ENCODE data around the gene SMAP2.

Gene SMAP2

DNA sequence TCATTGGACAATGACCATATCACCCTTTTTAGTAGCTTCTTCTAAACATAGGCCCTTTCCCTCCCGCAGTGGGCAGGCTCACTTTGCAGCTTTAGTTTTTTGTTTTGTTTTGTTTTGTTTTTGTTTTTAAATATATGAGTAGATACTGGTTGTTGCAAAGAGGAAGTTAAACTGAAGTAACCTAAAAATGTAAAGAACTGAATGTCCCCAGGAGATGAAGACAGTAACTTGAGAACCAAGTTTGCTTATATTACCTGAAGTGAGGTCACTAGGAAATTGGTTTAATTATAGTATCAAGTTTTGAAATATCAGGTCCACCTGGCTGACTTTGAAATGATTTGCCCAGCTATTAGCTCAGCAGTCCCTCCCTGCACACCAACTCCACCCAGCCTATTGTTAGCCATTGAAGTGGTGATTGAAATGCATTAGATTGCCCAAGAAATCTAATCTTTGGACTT lies 18.2 kb downstream of the SMAP2 start:
- DNase-seq = no peak

DNA sequence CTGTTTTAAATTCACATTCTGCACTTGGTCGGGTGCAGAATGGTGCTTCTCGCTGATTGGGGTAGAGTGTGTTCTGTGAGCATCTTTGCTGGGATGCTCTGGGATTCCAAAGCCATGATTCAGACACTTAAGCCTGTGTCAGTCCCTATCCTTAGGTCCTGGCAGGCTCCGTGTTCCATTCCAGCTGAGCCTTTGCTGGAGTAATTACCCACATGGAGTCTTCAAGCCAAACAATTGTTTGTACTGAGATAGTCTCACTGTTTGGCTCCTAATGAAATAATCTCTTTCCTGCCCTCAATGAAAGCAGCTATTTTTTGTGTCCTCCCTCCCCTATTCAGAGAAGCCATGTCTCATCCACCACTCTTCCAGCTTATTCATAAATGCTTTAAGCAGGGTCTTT lies 18.7 kb downstream of the SMAP2 start:
- DNase-seq = no peak

DNA sequence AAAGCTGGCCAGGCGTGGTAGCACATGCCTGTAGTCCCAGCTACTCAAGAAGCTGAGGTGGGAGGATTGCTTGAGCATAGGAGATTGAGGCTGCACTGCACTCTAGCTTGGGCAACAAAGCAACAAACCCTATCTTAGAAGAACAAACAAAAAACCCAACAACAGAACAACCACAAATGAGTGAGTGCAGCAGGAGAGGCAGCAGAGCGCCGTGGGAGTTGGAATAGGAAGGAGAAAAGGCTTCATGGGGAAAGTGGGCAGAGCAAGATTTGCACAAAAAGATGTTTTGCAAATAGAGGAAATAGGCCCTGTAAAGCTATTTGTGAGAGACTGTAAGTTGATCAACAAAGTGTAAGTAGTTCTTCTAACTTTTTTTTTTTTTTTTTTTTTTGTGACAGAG lies 19.6 kb downstream of the SMAP2 start:
- peak; percentile 86 for DNase-seq

GRCh38 chr1:40394491-40395172 lies 21.1 kb downstream of the SMAP2 start:
- DNase-seq = peak; percentile 89

DNA sequence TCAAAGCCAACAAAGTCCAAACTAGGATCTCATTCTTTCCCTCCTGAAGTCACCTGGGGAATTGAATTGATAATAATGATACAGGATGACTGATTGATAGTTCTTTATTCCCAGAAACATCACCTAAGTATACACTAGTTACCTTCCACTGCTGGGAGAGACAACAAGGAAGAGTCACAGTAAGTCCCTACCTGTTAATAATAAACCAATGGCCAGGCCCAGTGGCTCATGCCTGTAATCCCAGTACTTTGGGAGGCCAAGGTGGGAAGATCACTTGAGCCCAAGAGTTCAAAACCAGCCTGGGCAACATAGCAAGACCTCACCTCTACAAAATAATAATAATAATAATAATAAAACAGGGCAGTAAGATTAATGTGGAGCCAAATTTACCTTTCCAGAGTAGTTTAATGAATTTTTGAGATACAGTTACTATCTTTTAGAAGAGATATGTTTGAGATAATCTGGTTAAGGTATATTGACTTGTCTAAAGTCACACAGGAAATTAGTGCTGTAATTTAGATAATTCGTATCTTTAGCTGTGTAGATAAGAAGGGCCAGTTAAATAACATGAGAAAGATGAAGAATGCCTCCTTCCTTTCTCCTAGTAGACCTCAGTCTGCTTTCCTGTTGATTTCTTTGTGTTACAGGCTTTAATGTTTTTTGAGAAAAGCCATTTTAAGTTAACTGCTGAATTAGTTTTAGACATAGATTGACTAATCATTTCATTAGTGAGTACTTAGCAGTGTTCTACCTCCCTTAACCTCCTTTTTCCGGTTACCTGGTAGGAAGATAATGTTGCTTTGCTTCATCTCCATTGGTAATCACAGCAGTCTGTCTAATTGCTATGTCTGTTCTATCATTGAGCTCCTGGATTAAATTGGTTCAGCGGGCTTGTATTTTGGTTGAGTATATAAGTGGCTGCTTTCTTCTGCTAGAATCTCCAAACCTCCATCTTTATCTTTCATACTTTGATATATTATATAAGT lies 22.0 kb downstream of the SMAP2 start:
- DNase-seq = no peak

DNA sequence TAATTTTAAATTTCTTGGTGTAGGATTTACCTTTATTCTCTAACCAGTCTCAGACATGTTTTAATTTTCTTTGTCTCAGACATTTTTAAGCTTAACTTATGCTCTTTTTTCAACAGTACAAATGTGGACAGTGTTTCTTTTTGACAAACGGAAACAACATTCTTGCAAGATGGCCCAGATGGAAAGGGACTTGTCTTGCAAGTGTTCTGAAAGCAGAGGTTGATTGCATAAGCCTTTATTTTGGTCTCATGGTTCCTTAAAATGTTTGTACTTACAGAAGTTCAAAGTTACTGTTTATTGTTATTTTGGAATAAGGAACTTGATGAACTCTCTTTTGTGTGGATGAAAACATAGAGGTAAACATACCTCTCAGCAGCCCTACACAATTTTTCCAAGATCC lies 22.9 kb downstream of the SMAP2 start:
- peak; percentile 93 for DNase-seq

DNA sequence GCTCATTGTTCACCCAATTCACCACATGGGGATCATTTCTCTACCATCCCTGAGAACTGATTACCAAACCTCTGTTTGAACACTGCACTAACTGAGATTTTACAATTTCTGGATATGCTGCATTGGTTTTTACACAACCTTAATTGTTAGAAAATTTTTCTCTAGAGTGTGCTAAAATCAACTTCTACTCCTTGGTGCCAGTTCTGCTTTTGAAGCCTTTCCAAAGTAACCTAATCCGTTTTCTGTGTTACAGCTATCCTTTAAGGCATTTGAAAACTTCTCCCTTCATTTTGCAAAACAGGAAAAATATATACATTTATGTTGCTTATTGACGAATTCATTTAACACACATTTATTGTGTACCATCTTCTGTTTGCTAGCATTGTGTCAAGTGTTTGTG lies 23.7 kb downstream of the SMAP2 start:
- DNase-seq = no peak

- DNase-seq = no peak
Measured at GRCh38 chr1:40399984-40400704, 26.6 kb downstream of the SMAP2 start.

- DNase-seq = no peak
Measured at GRCh38 chr1:40401473-40402201, 28.1 kb downstream of the SMAP2 start.

DNA sequence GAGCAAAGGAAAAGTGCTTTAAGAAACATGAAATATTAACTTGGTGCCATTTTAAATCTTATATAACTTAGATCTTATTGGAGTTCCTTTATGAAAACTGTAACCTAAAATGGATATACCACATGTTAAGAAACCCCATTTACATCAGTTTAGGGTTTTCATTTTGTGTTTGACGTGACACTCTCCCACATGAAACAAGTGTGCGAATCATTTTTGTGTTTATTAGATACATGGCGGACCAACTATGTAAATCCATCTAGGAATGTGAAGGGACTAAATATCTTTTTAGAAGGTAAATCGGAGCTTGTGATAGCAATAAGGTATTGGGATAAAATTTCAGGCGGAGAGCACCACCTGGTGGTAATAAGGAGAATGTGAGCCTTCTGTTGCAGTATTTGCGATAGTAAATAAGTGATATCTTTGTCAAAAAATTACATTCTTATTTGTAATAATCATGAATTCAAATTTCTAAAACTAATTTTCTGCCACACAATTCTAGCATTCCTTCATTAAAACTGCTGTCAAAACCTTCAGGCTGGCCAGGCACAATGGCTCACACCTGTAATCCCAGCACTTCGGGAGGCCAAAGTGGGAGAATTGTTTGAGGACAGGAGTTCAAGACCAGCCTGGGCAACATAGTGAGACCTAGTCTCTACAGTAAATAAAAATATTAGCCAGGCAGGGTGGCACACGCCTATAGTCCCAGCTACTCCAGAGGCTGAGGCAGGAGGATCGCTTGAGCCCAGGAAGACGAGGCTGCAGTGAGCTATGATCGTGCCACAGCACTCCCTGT lies 31.3 kb downstream of the SMAP2 start:
- DNase-seq = peak; percentile 62

DNA sequence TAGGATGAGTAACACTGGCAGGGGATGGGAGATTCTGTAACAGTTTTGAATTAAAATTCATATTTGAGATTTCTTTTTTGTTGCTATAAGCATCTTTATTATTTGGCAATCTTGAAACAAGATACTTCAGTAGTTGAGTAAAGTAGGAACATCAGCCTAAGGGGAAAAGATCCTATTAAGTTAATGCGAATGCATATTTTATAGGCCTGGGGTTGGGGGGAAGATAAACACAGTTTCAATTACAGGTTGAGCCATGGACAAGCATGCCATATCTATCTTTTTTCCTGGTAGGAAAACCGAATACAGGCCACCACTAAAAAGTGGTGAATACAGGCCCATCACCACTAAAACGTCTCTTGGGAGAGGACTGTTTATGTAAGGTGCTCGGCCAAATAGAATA lies 32.3 kb downstream of the SMAP2 start:
- DNase-seq = no peak

DNA sequence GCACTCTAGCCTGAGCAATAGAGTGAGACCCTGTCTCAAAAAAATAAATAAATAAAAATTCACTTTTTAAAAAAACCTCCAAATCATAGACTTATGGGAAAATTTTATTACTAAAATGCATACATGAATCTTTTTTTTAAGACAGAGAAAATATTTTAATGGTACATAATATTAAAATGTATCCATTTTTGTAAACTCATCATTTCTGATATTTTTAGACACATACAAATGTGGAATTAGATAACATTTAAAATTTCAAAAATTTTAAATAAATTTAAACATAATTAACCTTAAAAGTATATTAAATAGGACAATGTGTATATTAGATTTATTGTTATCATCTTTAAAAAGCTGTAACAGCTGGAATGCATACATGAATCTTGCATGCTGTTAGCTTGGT lies 33.9 kb downstream of the SMAP2 start:
- DNase-seq = no peak

DNA sequence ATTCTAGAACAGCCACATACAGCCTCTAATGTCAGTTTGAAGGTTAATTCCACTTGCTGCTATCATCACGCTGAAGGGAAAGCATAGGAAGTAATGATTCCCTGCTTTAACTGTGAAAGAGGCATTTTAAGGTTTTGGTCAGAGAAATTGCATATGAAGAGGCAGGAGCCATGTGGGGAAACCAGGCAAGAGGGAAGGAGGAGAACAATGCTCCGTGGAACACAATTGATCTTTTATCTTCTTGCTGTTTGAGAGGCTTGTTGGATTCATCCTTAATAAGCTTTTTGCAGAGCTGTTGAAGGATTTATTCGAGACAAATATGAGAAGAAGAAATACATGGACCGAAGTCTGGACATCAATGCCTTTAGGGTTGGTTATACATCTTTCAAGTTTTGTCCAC lies 35.9 kb downstream of the SMAP2 start:
- no peak for DNase-seq

GRCh38 chr1:40411294-40411693 lies 37.8 kb downstream of the SMAP2 start:
- DNase-seq = no peak

GRCh38 chr1:40411843-40412242 lies 38.3 kb downstream of the SMAP2 start:
- DNase-seq = no peak

DNA sequence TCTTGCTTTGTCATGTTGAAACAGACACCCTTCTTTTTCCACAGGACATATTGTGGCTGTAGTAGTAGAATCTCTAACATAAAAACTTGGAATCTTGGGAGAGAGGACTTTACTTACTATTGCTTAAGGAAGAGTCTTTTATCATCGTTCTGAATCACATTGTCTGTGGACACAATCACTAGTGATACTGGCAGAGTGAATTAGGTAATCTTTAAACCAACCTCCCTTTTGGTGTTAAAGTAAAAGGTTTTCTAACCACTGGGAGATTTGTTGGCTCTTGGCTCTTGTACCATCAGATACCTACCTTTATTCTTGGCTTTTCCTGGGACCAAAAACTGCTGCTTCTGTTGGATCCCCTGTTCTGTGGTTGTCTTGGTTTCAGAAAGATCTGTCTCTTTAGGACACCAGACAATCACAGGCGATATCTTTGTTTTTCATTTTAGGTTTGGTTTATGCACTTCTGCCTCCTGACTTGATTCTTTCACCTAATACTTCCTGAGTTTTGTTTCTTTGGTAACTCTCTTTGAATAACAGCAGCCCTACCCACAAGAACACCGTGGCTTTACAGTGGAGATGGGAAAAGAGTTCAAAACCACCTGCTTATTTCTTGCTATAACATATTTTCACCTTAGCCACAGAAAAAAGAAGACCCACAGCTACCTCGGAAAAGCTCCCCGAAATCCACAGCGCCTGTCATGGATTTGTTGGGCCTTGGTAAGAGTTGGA lies 40.2 kb downstream of the SMAP2 start:
- DNase-seq = no peak

DNA sequence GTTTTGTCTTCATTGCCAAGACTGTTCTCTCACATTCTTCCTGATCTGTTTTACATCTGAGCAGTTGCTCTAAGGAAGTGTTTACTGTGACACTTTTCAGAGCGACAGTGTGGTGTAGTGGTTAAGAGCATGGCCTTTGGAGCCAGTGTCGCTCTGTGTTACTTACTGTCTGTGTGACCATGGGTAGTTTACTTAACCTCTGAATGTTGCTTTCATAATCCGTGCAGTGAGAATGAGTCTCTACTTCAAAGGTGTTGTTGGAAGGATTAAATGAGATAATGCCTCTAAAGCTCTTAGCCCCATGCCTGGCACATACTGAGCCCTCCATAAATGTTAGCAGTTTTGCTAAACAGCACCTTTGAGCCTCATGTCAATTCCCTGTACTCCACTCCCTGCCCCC lies 40.8 kb downstream of the SMAP2 start:
- DNase-seq = no peak

DNA sequence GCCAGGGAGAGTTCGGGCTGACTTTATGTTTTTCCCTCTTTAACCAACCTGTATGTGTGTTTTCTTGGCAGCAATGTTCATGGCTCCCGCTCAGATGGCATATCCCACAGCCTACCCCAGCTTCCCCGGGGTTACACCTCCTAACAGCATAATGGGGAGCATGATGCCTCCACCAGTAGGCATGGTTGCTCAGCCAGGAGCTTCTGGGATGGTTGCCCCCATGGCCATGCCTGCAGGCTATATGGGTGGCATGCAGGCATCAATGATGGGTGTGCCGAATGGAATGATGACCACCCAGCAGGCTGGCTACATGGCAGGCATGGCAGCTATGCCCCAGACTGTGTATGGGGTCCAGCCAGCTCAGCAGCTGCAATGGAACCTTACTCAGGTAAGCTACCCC lies 43.2 kb downstream of the SMAP2 start:
- no peak for DNase-seq

DNA sequence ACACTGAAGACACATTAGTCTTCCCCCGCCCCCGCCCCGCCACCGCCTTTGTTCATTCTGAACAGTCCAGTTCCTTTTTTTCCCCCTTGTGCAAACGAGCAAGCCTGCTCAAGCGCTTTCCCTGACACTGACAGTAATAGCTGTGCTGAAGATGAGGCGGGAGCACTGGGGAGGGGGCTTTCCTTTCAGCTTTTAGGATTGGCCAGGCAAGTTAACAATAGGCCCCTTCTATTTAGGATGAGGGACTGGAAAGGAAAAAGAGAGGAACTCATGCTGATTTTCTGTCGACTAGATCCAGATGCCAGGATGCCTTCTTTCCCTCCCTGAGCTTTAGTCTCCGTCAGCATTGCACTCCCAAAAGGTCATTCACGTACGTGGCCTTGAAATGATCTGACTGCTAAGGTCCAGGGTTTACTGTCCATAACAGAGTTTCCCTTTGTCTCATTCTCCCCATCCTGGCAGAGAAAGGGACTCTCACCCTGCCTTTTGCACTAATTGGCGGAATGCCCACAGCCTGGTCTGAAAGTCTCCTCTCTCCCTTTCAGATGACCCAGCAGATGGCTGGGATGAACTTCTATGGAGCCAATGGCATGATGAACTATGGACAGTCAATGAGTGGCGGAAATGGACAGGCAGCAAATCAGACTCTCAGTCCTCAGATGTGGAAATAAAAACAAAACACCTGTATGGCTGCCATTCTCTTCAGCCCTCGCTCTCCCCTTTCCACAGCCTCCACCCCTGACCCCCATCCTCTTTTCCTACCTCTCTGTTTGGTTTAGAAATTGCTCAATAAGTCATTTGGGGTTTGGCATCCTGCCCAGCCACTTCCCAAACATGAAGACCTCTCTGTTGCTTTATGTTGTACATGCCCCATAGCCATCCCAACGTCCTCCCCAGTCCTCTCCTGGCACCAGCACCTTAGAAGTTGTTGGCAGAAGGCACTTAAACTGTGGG lies 48.2 kb downstream of the SMAP2 start:
- DNase-seq = peak; percentile 85
